ENCODE measurements around the gene BIRC3.

The BIRC3 gene

GRCh38 chr11:102306817-102307726 lies 10.2 kb upstream of the BIRC3 start:
- FAIRE-seq = peak; percentile 76
- no peak for DNase-seq (ENCODE audit: insufficient read length, low spot score)
- TF ChIP-seq SPI1 (IDR thresholded peaks at IDR 0.05; ENCODE audit: low read depth, low read length) (peak; percentile 78), POLR2A (IDR thresholded peaks at IDR 0.05; ENCODE audit: low read depth, low read length) (no peak), PAX5 (IDR thresholded peaks at IDR 0.05; ENCODE audit: insufficient read depth, low read length, severe bottlenecking) (no peak), TAF1 (IDR thresholded peaks at IDR 0.05; ENCODE audit: low read depth, low read length) (no peak), POLR2AphosphoS5 (IDR thresholded peaks at IDR 0.05; ENCODE audit: low read depth, low read length) (no peak), POU2F2 (IDR thresholded peaks at IDR 0.05; ENCODE audit: low read depth, low read length) (no peak)

- FAIRE-seq = no peak
- DNase-seq (ENCODE audit: insufficient read length, low spot score) = no peak
- TF ChIP-seq POLR2AphosphoS5 (IDR thresholded peaks at IDR 0.05; ENCODE audit: low read depth, low read length) (no peak), SPI1 (IDR thresholded peaks at IDR 0.05; ENCODE audit: low read depth, low read length) (no peak), POLR2A (IDR thresholded peaks at IDR 0.05; ENCODE audit: low read depth, low read length) (no peak), PAX5 (IDR thresholded peaks at IDR 0.05; ENCODE audit: insufficient read depth, low read length, severe bottlenecking) (no peak), TAF1 (IDR thresholded peaks at IDR 0.05; ENCODE audit: low read depth, low read length) (no peak), POU2F2 (IDR thresholded peaks at IDR 0.05; ENCODE audit: low read depth, low read length) (no peak)
These were observed 9.6 kb upstream of the BIRC3 start for GRCh38 chr11:102307727-102308038.

- no peak for TF ChIP-seq TAF1 (IDR thresholded peaks at IDR 0.05; ENCODE audit: low read depth, low read length)
- TF ChIP-seq POLR2A (IDR thresholded peaks at IDR 0.05; ENCODE audit: low read depth, low read length) = no peak
- TF ChIP-seq POU2F2 (IDR thresholded peaks at IDR 0.05; ENCODE audit: low read depth, low read length) = no peak
- TF ChIP-seq PAX5 (IDR thresholded peaks at IDR 0.05; ENCODE audit: insufficient read depth, low read length, severe bottlenecking) = no peak
- TF ChIP-seq POLR2AphosphoS5 (IDR thresholded peaks at IDR 0.05; ENCODE audit: low read depth, low read length) = no peak
- TF ChIP-seq SPI1 (IDR thresholded peaks at IDR 0.05; ENCODE audit: low read depth, low read length) = no peak
- DNase-seq (ENCODE audit: insufficient read length, low spot score) (no peak), FAIRE-seq (no peak)
These were observed 7.4 kb upstream of the BIRC3 start for GRCh38 chr11:102309621-102310541.

GRCh38 chr11:102312667-102313066 lies 4.6 kb upstream of the BIRC3 start:
- DNase-seq (ENCODE audit: insufficient read length, low spot score) = no peak
- no peak for FAIRE-seq
- TF ChIP-seq TAF1 (IDR thresholded peaks at IDR 0.05; ENCODE audit: low read depth, low read length) (no peak), PAX5 (IDR thresholded peaks at IDR 0.05; ENCODE audit: insufficient read depth, low read length, severe bottlenecking) (no peak), SPI1 (IDR thresholded peaks at IDR 0.05; ENCODE audit: low read depth, low read length) (no peak), POU2F2 (IDR thresholded peaks at IDR 0.05; ENCODE audit: low read depth, low read length) (no peak)

- FAIRE-seq = no peak
- no peak for DNase-seq (ENCODE audit: insufficient read length, low spot score)
These were observed 3.9 kb upstream of the BIRC3 start for GRCh38 chr11:102313238-102313940.

GRCh38 chr11:102314784-102315183 lies 2.5 kb upstream of the BIRC3 start:
- TF ChIP-seq SPI1 (IDR thresholded peaks at IDR 0.05; ENCODE audit: low read depth, low read length) (no peak), POLR2AphosphoS5 (IDR thresholded peaks at IDR 0.05; ENCODE audit: low read depth, low read length) (no peak)
- DNase-seq (ENCODE audit: insufficient read length, low spot score) (no peak), FAIRE-seq (peak; percentile 79)

More at GRCh38 chr11:102313238-102313940, 3.9 kb upstream of the BIRC3 start:
- TF ChIP-seq TAF1 (IDR thresholded peaks at IDR 0.05; ENCODE audit: low read depth, low read length) = no peak
- no peak for TF ChIP-seq POU2F2 (IDR thresholded peaks at IDR 0.05; ENCODE audit: low read depth, low read length)
- TF ChIP-seq SPI1 (IDR thresholded peaks at IDR 0.05; ENCODE audit: low read depth, low read length) = no peak
- TF ChIP-seq POLR2A (IDR thresholded peaks at IDR 0.05; ENCODE audit: low read depth, low read length) = no peak
- no peak for TF ChIP-seq POLR2AphosphoS5 (IDR thresholded peaks at IDR 0.05; ENCODE audit: low read depth, low read length)
- no peak for TF ChIP-seq PAX5 (IDR thresholded peaks at IDR 0.05; ENCODE audit: insufficient read depth, low read length, severe bottlenecking)

GRCh38 chr11:102316346-102316904 lies 859 bp upstream of the BIRC3 start:
- DNase-seq (ENCODE audit: insufficient read length, low spot score) = no peak
- FAIRE-seq = peak; percentile 28

GRCh38 chr11:102317768-102318103 lies 452 bp downstream of the BIRC3 start:
- FAIRE-seq (no peak), DNase-seq (ENCODE audit: insufficient read length, low spot score) (no peak)
- TF ChIP-seq SPI1 (IDR thresholded peaks at IDR 0.05; ENCODE audit: low read depth, low read length) (no peak), POLR2A (IDR thresholded peaks at IDR 0.05; ENCODE audit: low read depth, low read length) (no peak; the same call in 1 of the 2 replicates), TAF1 (IDR thresholded peaks at IDR 0.05; ENCODE audit: low read depth, low read length) (no peak), POU2F2 (IDR thresholded peaks at IDR 0.05; ENCODE audit: low read depth, low read length) (no peak), PAX5 (IDR thresholded peaks at IDR 0.05; ENCODE audit: insufficient read depth, low read length, severe bottlenecking) (no peak), POLR2AphosphoS5 (IDR thresholded peaks at IDR 0.05; ENCODE audit: low read depth, low read length) (no peak)

More at GRCh38 chr11:102316346-102316904, 859 bp upstream of the BIRC3 start:
- TF ChIP-seq TAF1 (IDR thresholded peaks at IDR 0.05; ENCODE audit: low read depth, low read length) (no peak), PAX5 (IDR thresholded peaks at IDR 0.05; ENCODE audit: insufficient read depth, low read length, severe bottlenecking) (no peak), SPI1 (IDR thresholded peaks at IDR 0.05; ENCODE audit: low read depth, low read length) (no peak), POLR2AphosphoS5 (IDR thresholded peaks at IDR 0.05; ENCODE audit: low read depth, low read length) (no peak), POLR2A (IDR thresholded peaks at IDR 0.05; ENCODE audit: low read depth, low read length) (peak; percentile 42; the same call in 1 of the 2 replicates), POU2F2 (IDR thresholded peaks at IDR 0.05; ENCODE audit: low read depth, low read length) (no peak)
